Fibroblast of villous mesenchyme (primary cell): ENCODE results near the gene LYRM9. TPM values are rescaled to one million over a fixed set of nuclear protein-coding genes. Genes with fewer than 3 reads are reported as not detected.
"Not testable (repeated sequence)": the region's sequence is repeated elsewhere in the genome, so short reads cannot be mapped to it uniquely, and the experiment has no call there.

ENCODE experiments used
- DNase-seq: peaks from one replicate; pipeline ENCODE4 v3.0.0-alpha.2; 2010; ENCODE audit warnings: low read depth
- H3K4me3 ChIP-seq: 2 replicates; pipeline ENCODE4 v1.5.1; 2011; ENCODE audit warnings: low read depth, mild to moderate bottlenecking, low read length
- CTCF ChIP-seq: IDR thresholded peaks from 2 replicates; pipeline ENCODE4 v1.5.1; 2012; ENCODE audit warnings: low read depth, mild to moderate bottlenecking, low read length; ENCODE audit not compliant: insufficient read depth
- total RNA-seq: library from RNA; depleted of rRNA; stranded (reverse); fragments of >200 nt; gene quantifications from 2 replicates; pipeline ENCODE4 v1.2.3, GENCODE V29; 2012

LYRM9 gene
- total RNA-seq, 1 donor = 10.8 TPM

- no peak for DNase-seq
- TF ChIP-seq CTCF = no peak
These were observed 3.4 kb downstream of the LYRM9 start for GRCh38 chr17:27889711-27890251.

DNA sequence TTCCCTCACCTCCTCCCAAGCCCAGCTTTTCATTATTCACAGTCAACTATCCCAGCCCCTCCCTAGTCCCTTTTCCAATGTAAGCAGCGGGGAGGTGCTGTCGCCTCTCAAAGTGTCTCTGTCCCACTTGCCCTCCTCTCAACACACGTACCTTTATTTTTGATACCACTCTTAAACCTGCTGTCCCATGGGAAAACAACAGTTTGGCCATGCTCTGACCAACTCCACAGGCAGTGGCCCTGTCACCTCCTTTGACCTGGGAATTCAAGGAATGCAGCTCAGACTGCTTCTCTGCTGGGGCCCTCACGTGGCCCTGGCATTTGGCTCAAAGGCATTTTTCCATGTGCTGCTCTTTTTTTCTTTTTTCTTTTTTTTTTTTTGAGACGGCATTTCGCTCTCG, 4.2 kb downstream of the LYRM9 start:
- no peak for DNase-seq
- H3K4me3 ChIP-seq = no peak overlapping the region
- no peak for TF ChIP-seq CTCF

More at GRCh38 chr17:27889711-27890251, 3.4 kb downstream of the LYRM9 start:
- no peak overlapping the region for H3K4me3 ChIP-seq

GRCh38 chr17:27888067-27888466, 5.1 kb downstream of the LYRM9 start:
- H3K4me3 ChIP-seq = no peak overlapping the region
- DNase-seq = no peak
- TF ChIP-seq CTCF = no peak

DNA sequence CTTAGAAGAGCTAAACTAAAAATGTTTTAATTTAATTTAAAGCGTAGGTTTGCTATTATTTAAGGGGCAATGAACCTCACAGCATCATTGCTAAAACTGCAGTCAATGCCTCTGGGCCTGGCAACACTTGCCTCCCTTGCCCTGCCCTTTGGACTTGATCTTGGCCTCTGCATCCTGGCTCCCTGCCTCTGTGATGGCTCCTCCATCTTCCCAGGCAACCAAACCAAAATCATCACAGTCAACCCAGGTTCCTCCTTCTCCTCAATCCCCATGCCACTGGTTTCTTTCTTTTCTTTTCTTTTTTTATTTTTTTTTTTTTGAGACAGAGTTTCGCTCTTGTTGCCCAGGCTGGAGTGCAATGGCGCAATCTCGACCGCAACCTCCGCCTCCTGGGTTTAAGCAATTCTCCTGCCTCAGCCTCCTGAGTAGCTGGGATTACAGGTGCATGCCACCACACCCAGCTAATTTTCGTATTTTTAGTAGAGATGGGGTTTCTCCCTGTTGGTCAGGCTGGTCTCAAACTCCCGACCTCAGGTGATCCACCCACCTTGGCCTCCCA, 6.7 kb downstream of the LYRM9 start:
- DNase-seq, H3K4me3 ChIP-seq: not testable (repeated sequence)

DNA sequence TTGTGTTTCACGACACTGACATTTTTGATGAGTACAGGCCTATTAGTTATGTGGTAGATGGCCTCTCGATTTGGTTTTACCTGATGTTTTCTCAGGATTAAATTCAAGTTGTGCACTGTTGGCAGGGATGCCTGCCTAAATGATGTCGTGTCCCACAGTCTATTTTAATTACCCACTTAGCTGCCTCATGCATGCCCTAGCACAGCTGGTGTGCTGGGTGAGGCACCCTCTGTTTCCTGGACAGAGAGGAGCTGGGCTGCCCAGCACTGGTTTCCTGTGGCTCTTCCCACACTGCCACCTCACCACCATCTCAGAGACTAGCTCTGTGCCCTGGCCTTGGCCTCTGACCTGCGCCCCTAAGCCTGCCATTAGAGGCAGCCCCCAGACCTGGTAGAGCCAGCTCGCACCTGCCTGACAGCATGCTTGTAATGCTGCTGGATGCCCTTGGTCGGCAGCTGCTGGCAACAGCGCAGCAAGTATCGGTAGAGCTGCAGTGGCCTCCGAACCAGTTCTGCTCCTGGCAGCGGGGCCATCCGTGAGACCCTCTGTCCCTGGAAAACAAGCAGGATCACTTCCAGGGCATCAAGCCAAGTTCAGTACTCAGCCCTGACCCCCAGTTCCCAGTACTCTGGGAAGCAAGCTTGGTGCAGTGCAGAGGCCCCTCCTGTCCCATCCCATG, 10.9 kb downstream of the LYRM9 start:
- no peak for TF ChIP-seq CTCF
- H3K4me3 ChIP-seq = no peak overlapping the region
- no peak for DNase-seq

DNA sequence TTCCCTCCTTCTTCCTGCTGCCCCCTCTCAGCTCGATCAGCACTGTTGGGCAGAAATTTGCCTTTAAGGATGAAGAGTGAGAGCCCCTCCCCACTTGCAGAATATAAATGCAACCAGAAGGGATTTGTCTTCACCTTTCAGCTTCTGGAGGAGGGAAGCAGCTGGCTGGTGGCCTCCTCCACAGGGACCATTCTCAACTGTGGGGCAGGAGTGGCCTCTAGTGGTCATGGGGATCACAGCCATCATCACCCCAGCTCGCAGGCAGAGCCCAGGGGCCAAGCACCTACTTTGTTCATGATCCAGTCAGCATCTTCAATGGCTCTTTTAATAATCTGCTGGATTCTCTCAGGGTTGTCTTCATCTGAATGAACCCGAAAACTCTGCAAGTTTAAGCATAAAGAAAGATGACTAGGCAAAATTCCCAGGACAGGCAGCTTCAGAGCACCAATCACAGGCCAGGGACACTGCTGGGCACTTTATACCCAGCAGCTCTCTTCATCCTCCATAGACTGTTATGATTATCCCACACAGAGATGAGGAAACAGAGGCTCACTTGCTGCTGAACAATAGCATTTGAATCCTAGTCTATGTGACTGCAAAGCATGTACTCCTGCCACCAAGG, 13.1 kb downstream of the LYRM9 start:
- peak; percentile 53 for DNase-seq
- no peak overlapping the region for H3K4me3 ChIP-seq
- peak; percentile 90 for TF ChIP-seq CTCF

- no peak for DNase-seq
- no peak for TF ChIP-seq CTCF
These were observed 14.2 kb downstream of the LYRM9 start for GRCh38 chr17:27878776-27879562.

More at GRCh38 chr17:27878776-27879562, 14.2 kb downstream of the LYRM9 start:
- no peak overlapping the region for H3K4me3 ChIP-seq
